Measurements from ENCODE around the gene SH2D3A.

Gene SH2D3A

GRCh38 chr19:6713773-6714692 lies 53.2 kb downstream of the SH2D3A start:
- no peak for DNase-seq (ENCODE audit: low read depth, low spot score)
- in situ Hi-C loops (cut with HindIII; ENCODE audit: low sequenced_read_pairs), result no loop called here
- no peak for TF ChIP-seq CTCF (IDR thresholded peaks at IDR 0.05; ENCODE audit: low read depth, low read length)
- H3K4me3 ChIP-seq (ENCODE audit: low read depth, low read length), result no peak overlapping the region

- in situ Hi-C loops (cut with HindIII; ENCODE audit: low sequenced_read_pairs), result no loop called here
- no peak overlapping the region for H3K4me3 ChIP-seq (ENCODE audit: low read depth, low read length)
- no peak for TF ChIP-seq CTCF (IDR thresholded peaks at IDR 0.05; ENCODE audit: low read depth, low read length)
- DNase-seq (ENCODE audit: low read depth, low spot score), result no peak
Measured at GRCh38 chr19:6712692-6713670, 54.3 kb downstream of the SH2D3A start.

GRCh38 chr19:6712231-6712630 lies 55.0 kb downstream of the SH2D3A start:
- in situ Hi-C loops (cut with HindIII; ENCODE audit: low sequenced_read_pairs), result no loop called here

GRCh38 chr19:6711605-6712004 lies 55.6 kb downstream of the SH2D3A start:
- TF ChIP-seq CTCF (IDR thresholded peaks at IDR 0.05; ENCODE audit: low read depth, low read length), result no peak

More at GRCh38 chr19:6712231-6712630, 55.0 kb downstream of the SH2D3A start:
- no peak for DNase-seq (ENCODE audit: low read depth, low spot score)
- no peak overlapping the region for H3K4me3 ChIP-seq (ENCODE audit: low read depth, low read length)
- no peak for TF ChIP-seq CTCF (IDR thresholded peaks at IDR 0.05; ENCODE audit: low read depth, low read length)

GRCh38 chr19:6711078-6711361 lies 56.2 kb downstream of the SH2D3A start:
- no peak for TF ChIP-seq CTCF (IDR thresholded peaks at IDR 0.05; ENCODE audit: low read depth, low read length)
- in situ Hi-C loops (cut with HindIII; ENCODE audit: low sequenced_read_pairs), result no loop called here
- no peak for DNase-seq (ENCODE audit: low read depth, low spot score)
- H3K4me3 ChIP-seq (ENCODE audit: low read depth, low read length), result no peak overlapping the region

More at GRCh38 chr19:6711605-6712004, 55.6 kb downstream of the SH2D3A start:
- no peak overlapping the region for H3K4me3 ChIP-seq (ENCODE audit: low read depth, low read length)
- no peak for DNase-seq (ENCODE audit: low read depth, low spot score)
- in situ Hi-C loops (cut with HindIII; ENCODE audit: low sequenced_read_pairs), result no loop called here

- no peak for DNase-seq (ENCODE audit: low read depth, low spot score)
- no peak for TF ChIP-seq CTCF (IDR thresholded peaks at IDR 0.05; ENCODE audit: low read depth, low read length)
- in situ Hi-C loops (cut with HindIII; ENCODE audit: low sequenced_read_pairs), result no loop called here
- no peak overlapping the region for H3K4me3 ChIP-seq (ENCODE audit: low read depth, low read length)
Measured at GRCh38 chr19:6710273-6711077, 56.8 kb downstream of the SH2D3A start.

Measured in astrocyte of the spinal cord (primary cell).